Measurements from ENCODE around the gene CD84.
"Not testable (repeated sequence)": the region's sequence is repeated elsewhere in the genome, so short reads cannot be mapped to it uniquely, and the experiment has no call there.

The CD84 gene

GRCh38 chr1:160610569-160611242, 31.4 kb upstream of the CD84 start:
- DNase-seq (ENCODE audit: low read depth in 2 of 2): no peak

- DNase-seq (ENCODE audit: low read depth in 2 of 2): no peak
Observed at GRCh38 chr1:160608941-160609340, 29.6 kb upstream of the CD84 start.

GRCh38 chr1:160608514-160608913, 29.2 kb upstream of the CD84 start:
- DNase-seq (ENCODE audit: low read depth in 2 of 2): no peak

GRCh38 chr1:160608057-160608456, 28.8 kb upstream of the CD84 start:
- DNase-seq (ENCODE audit: low read depth in 2 of 2): no peak

GRCh38 chr1:160607672-160608032, 28.4 kb upstream of the CD84 start:
- no peak for DNase-seq (ENCODE audit: low read depth in 2 of 2)

- peak in 1 of 2 donors; percentile 33 for DNase-seq (ENCODE audit: low read depth in 2 of 2)
Observed at GRCh38 chr1:160607011-160607671, 27.8 kb upstream of the CD84 start.

GRCh38 chr1:160606611-160607010, 27.3 kb upstream of the CD84 start:
- DNase-seq (ENCODE audit: low read depth in 2 of 2): no peak

GRCh38 chr1:160605792-160606479, 26.6 kb upstream of the CD84 start:
- DNase-seq (ENCODE audit: low read depth in 2 of 2): no peak

GRCh38 chr1:160605205-160605604, 25.9 kb upstream of the CD84 start:
- no peak for DNase-seq (ENCODE audit: low read depth in 2 of 2)

- no peak for DNase-seq (ENCODE audit: low read depth in 2 of 2)
Observed at GRCh38 chr1:160597705-160598104, 18.4 kb upstream of the CD84 start.

GRCh38 chr1:160597051-160597450, 17.8 kb upstream of the CD84 start:
- no peak for DNase-seq (ENCODE audit: low read depth in 2 of 2)

- no peak for DNase-seq (ENCODE audit: low read depth in 2 of 2)
Observed at GRCh38 chr1:160590488-160590887, 11.2 kb upstream of the CD84 start.

GRCh38 chr1:160588468-160588867, 9.2 kb upstream of the CD84 start:
- no peak for DNase-seq (ENCODE audit: low read depth in 2 of 2)

GRCh38 chr1:160584784-160585183, 5.5 kb upstream of the CD84 start:
- no peak for DNase-seq (ENCODE audit: low read depth in 2 of 2)

GRCh38 chr1:160582976-160583375, 3.7 kb upstream of the CD84 start:
- DNase-seq (ENCODE audit: low read depth in 2 of 2): not testable (repeated sequence)

- no peak for DNase-seq (ENCODE audit: low read depth in 2 of 2)
Observed at GRCh38 chr1:160581961-160582360, 2.7 kb upstream of the CD84 start.

GRCh38 chr1:160580221-160580812, 1.0 kb upstream of the CD84 start:
- no peak for DNase-seq (ENCODE audit: low read depth in 2 of 2)

- DNase-seq (ENCODE audit: low read depth in 2 of 2): no peak
Observed at GRCh38 chr1:160578525-160579191, 638 bp downstream of the CD84 start.

GRCh38 chr1:160578175-160578524, 1.1 kb downstream of the CD84 start:
- no peak for DNase-seq (ENCODE audit: low read depth in 2 of 2)

- DNase-seq (ENCODE audit: low read depth in 2 of 2): no peak
Observed at GRCh38 chr1:160577671-160578070, 1.6 kb downstream of the CD84 start.

- no peak for DNase-seq (ENCODE audit: low read depth in 2 of 2)
Observed at GRCh38 chr1:160576884-160577283, 2.4 kb downstream of the CD84 start.

GRCh38 chr1:160576390-160576789, 2.9 kb downstream of the CD84 start:
- DNase-seq (ENCODE audit: low read depth in 2 of 2): no peak
